ENCODE data around the gene CAMK2B.

The CAMK2B gene

GRCh38 chr7:44272456-44272855, 52.9 kb downstream of the CAMK2B start:
- no peak for DNase-seq

- DNase-seq, result no peak
These were observed 55.4 kb downstream of the CAMK2B start for GRCh38 chr7:44269943-44270493.

- no peak for DNase-seq
These were observed 56.0 kb downstream of the CAMK2B start for GRCh38 chr7:44269417-44269816.

- DNase-seq, result no peak
These were observed 56.7 kb downstream of the CAMK2B start for GRCh38 chr7:44268671-44269070.

GRCh38 chr7:44267719-44268421, 57.5 kb downstream of the CAMK2B start:
- no peak for DNase-seq

- no peak for DNase-seq
These were observed 58.2 kb downstream of the CAMK2B start for GRCh38 chr7:44267178-44267577.

- DNase-seq, result no peak
These were observed 58.9 kb downstream of the CAMK2B start for GRCh38 chr7:44266526-44266925.

GRCh38 chr7:44265728-44266127, 59.7 kb downstream of the CAMK2B start:
- no peak for DNase-seq

GRCh38 chr7:44264221-44264931, 61.0 kb downstream of the CAMK2B start:
- DNase-seq, result no peak

- no peak for DNase-seq
These were observed 61.9 kb downstream of the CAMK2B start for GRCh38 chr7:44263326-44264082.

- DNase-seq, result no peak
These were observed 63.4 kb downstream of the CAMK2B start for GRCh38 chr7:44262031-44262430.

- DNase-seq, result no peak
These were observed 64.2 kb downstream of the CAMK2B start for GRCh38 chr7:44261240-44261639.

GRCh38 chr7:44259547-44260457, 65.6 kb downstream of the CAMK2B start:
- DNase-seq, result no peak

GRCh38 chr7:44258865-44259546, 66.4 kb downstream of the CAMK2B start:
- no peak for DNase-seq

- no peak for DNase-seq
These were observed 67.0 kb downstream of the CAMK2B start for GRCh38 chr7:44258423-44258760.

GRCh38 chr7:44257618-44258422, 67.6 kb downstream of the CAMK2B start:
- DNase-seq, result peak; percentile 80

- DNase-seq, result no peak
These were observed 68.2 kb downstream of the CAMK2B start for GRCh38 chr7:44257213-44257612.

- DNase-seq, result no peak
These were observed 68.9 kb downstream of the CAMK2B start for GRCh38 chr7:44256459-44256858.

- no peak for DNase-seq
These were observed 73.5 kb downstream of the CAMK2B start for GRCh38 chr7:44251881-44252280.

GRCh38 chr7:44251269-44251668, 74.1 kb downstream of the CAMK2B start:
- no peak for DNase-seq

- DNase-seq, result no peak
These were observed 75.7 kb downstream of the CAMK2B start for GRCh38 chr7:44249639-44250234.
